Duodenal mucosa (tissue), 2 donors: ENCODE data around the gene SLC48A1.
A peak's percentile ranks its signal among the peaks of the same experiment; 100 is the strongest.

Source experiments
- H3K27ac ChIP-seq: one replicate; pipeline ENCODE4 v1.7.0; 2013; ENCODE audit warnings: low read depth, low read length
- H3K27me3 ChIP-seq, 2 donors: one replicate each; pipeline ENCODE4 v1.7.0; 2013; ENCODE audit warnings: low read length in 2 of 2, control low read depth in 1 of 2; ENCODE audit not compliant: insufficient read depth in 2 of 2, control insufficient read depth in 1 of 2
- H3K36me3 ChIP-seq, 2 donors: one replicate each; pipeline ENCODE4 v1.7.0; 2013; ENCODE audit warnings: low read length in 2 of 2, control low read depth in 1 of 2; ENCODE audit not compliant: insufficient read depth in 2 of 2, control insufficient read depth in 1 of 2
- H3K4me1 ChIP-seq, 2 donors: one replicate each; pipeline ENCODE4 v1.7.0; 2013; ENCODE audit warnings: low read length in 2 of 2, control low read depth in 1 of 2; ENCODE audit not compliant: insufficient read depth in 2 of 2, control insufficient read depth in 1 of 2
- H3K4me3 ChIP-seq, 2 donors: one replicate each; pipeline ENCODE4 v1.7.0; 2013; ENCODE audit warnings: low read length in 2 of 2, low read depth in 1 of 2
- H3K9ac ChIP-seq, 2 donors: one replicate each; pipeline ENCODE4 v1.7.0; 2013; ENCODE audit warnings: low read length in 2 of 2, low read depth in 1 of 2
- H3K9me3 ChIP-seq, 2 donors: one replicate each; pipeline ENCODE4 v1.7.0; 2013; ENCODE audit warnings: low read length in 2 of 2, control low read depth in 1 of 2; ENCODE audit not compliant: control insufficient read depth in 1 of 2

Gene SLC48A1

GRCh38 chr12:47824198-47824597 is 51.2 kb downstream of the SLC48A1 start:
- no peaks in the 10 kb centered on the region for H3K36me3 ChIP-seq
- no peak overlapping the region for H3K9ac ChIP-seq
- H3K4me3 ChIP-seq = no peak overlapping the region
- H3K27ac ChIP-seq = no peak overlapping the region
- H3K27me3 ChIP-seq = no peaks in the 10 kb centered on the region
- H3K4me1 ChIP-seq = peaks cover 44% of the 10 kb centered on the region in 2 donors
- H3K9me3 ChIP-seq = no peaks in the 10 kb centered on the region

DNA sequence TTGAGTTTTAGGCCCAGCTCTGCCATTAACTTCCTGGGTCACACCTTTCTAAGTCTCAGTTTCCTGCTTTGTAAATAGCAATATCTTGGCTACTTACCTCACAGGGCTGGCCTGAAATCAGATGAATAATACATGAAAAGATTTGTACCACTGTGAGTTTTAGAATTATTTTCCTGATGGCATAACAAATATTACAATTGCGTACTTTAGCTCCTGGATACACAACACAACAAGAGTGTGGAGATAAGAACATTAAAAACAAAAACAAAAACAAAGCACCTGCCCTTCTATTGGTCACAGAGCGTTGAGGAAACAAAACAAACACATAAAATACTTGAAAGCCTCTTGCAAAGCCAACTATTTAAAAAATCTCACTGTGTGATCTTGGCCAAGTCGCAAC is 51.6 kb downstream of the SLC48A1 start:
- Histone ChIP-seq H3K9me3 (no peaks in the 10 kb centered on the region), H3K4me3 (no peak overlapping the region), H3K27me3 (no peaks in the 10 kb centered on the region), H3K27ac (no peak overlapping the region), H3K9ac (no peak overlapping the region), H3K36me3 (no peaks in the 10 kb centered on the region), H3K4me1 (peaks cover 49% of the 10 kb centered on the region in 2 donors)

GRCh38 chr12:47825173-47825639 is 52.2 kb downstream of the SLC48A1 start:
- no peaks in the 10 kb centered on the region for H3K9me3 ChIP-seq
- no peaks in the 10 kb centered on the region for H3K27me3 ChIP-seq
- H3K9ac ChIP-seq = no peak overlapping the region
- H3K27ac ChIP-seq = no peak overlapping the region
- H3K4me1 ChIP-seq = peaks cover 47% of the 10 kb centered on the region in 2 donors
- H3K36me3 ChIP-seq = no peaks in the 10 kb centered on the region
- no peak overlapping the region for H3K4me3 ChIP-seq

- Histone ChIP-seq H3K9ac (no peak overlapping the region), H3K4me1 (peaks cover 24 to 25% of the 10 kb centered on the region in 2 donors), H3K9me3 (no peaks in the 10 kb centered on the region)
These were observed 55.3 kb downstream of the SLC48A1 start for GRCh38 chr12:47828008-47828975.

DNA sequence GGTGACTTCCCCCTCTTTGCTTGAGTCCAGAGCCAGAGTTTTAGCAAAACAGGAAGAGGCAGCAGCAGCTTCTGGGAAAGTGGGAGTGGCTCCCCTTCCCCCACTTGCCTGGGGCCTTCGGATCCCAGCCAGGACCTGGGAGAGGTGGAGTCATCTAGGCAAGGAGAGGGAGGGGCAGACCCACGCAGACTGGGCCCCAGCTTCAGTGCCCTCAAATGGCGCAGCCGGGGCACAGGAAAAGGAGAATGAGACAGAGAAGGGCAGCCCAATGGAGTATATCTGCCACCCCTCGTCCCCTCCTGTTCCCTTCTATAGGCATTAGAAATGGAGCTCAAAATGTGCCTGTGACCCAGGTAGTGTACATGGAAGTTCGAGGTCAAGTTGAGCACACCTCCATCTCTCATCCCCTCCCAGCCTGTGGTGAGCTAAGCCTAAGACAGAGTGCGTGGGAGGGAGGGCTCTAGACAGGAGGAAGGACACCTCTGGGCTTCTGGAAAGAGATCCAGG is 56.0 kb downstream of the SLC48A1 start:
- Histone ChIP-seq H3K9me3 (no peaks in the 10 kb centered on the region), H3K9ac (peak overlapping the region; percentile 14 to 40), H3K27me3 (no peaks in the 10 kb centered on the region), H3K4me1 (peaks cover 25 to 27% of the 10 kb centered on the region in 2 donors), H3K36me3 (no peaks in the 10 kb centered on the region), H3K27ac (peak overlapping the region; percentile 61), H3K4me3 (peak overlapping the region; percentile 34 to 37)

More at GRCh38 chr12:47828008-47828975, 55.3 kb downstream of the SLC48A1 start:
- H3K4me3 ChIP-seq = no peak overlapping the region
- H3K36me3 ChIP-seq = no peaks in the 10 kb centered on the region
- H3K27me3 ChIP-seq = no peaks in the 10 kb centered on the region
- no peak overlapping the region for H3K27ac ChIP-seq

GRCh38 chr12:47829584-47829983 is 56.5 kb downstream of the SLC48A1 start:
- H3K9me3 ChIP-seq = no peaks in the 10 kb centered on the region
- H3K9ac ChIP-seq = peak overlapping the region; percentile 14 to 40
- no peaks in the 10 kb centered on the region for H3K27me3 ChIP-seq
- no peaks in the 10 kb centered on the region for H3K36me3 ChIP-seq
- H3K27ac ChIP-seq = peak overlapping the region; percentile 61
- H3K4me3 ChIP-seq = peak overlapping the region; percentile 34 to 37
- H3K4me1 ChIP-seq = peaks cover 23 to 27% of the 10 kb centered on the region in 2 donors
